ENCODE data around the gene THEMIS2. TPM values are rescaled to one million over a fixed set of nuclear protein-coding genes. Genes with fewer than 3 reads are reported as not detected.

Gene THEMIS2
- total RNA-seq, 1 donor from 2014 or later: 4.6 TPM

DNA sequence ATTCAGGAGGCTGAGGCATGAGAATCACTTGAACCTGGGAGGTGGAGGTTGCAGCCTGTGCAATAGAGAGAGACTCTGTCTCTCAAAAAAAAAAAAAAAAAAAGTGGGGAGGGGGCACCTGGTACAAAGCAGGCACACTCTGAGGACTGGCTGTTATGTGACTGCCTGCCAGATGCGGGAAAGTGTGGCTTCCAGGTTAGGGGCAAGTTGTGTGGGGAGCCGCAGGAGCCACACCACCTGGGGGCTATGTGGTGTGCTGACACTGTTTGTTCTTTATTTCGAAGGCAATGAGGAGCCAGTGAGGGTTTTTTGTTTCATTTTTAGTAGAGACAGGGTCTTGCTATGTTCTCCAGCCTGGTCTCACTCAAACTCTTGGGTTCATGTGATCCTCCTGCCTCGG is 5.7 kb downstream of the THEMIS2 start:
- Mint-ChIP-seq H3K36me3 (ENCODE audit: unreplicated experiment) (no peaks in the 10 kb centered on the region), H3K4me3 (ENCODE audit: unreplicated experiment) (no peak overlapping the region), H3K27ac (ENCODE audit: unreplicated experiment) (no peak overlapping the region), H3K4me1 (ENCODE audit: low read depth, unreplicated experiment) (peaks cover 10% of the 10 kb centered on the region), H3K27me3 (ENCODE audit: unreplicated experiment) (peaks cover 4% of the 10 kb centered on the region), H3K9me3 (ENCODE audit: unreplicated experiment) (peaks cover 3% of the 10 kb centered on the region)
- TF ChIP-seq CTCF (IDR thresholded peaks at IDR 0.05; ENCODE audit: partially characterized antibody, unreplicated experiment): no peak
- no peak for DNase-seq

GRCh38 chr1:27878787-27879335 is 6.5 kb downstream of the THEMIS2 start:
- Mint-ChIP-seq H3K36me3 (ENCODE audit: unreplicated experiment) (no peaks in the 10 kb centered on the region), H3K9me3 (ENCODE audit: unreplicated experiment) (peaks cover 1% of the 10 kb centered on the region), H3K4me3 (ENCODE audit: unreplicated experiment) (no peak overlapping the region), H3K27me3 (ENCODE audit: unreplicated experiment) (peaks cover 2% of the 10 kb centered on the region), H3K27ac (ENCODE audit: unreplicated experiment) (peak overlapping the region; percentile 69), H3K4me1 (ENCODE audit: low read depth, unreplicated experiment) (peaks cover 10% of the 10 kb centered on the region)
- no peak for DNase-seq
- TF ChIP-seq CTCF (IDR thresholded peaks at IDR 0.05; ENCODE audit: partially characterized antibody, unreplicated experiment): no peak

DNA sequence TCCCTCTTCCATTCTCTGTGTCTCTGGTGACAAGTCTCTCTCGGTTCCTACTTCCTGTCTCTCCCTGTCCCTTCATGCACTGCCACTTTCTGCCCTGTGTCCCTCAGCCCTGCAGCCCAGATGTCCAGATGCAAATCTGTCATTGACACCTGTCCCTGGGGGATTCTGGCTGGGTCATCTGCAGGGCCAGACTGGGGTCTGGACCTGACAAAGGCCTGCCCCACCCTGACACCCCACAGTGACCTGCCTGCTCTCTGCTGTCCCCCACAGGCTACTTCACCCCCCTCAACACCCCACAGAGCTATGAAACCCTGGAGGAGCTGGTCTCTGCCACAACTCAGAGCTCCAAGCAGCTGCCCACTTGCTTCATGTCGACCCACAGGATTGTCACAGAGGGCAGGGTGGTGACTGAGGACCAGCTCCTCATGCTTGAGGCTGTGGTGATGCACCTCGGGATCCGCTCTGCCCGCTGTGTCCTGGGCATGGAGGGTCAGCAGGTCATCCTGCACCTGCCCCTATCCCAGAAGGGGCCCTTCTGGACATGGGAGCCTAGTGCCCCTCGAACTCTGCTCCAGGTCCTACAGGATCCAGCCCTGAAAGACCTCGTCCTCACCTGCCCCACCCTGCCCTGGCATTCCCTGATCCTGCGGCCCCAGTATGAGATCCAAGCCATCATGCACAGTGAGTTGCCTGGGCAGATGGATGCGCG is 7.2 kb downstream of the THEMIS2 start:
- no peaks in the 10 kb centered on the region for H3K36me3 Mint-ChIP-seq (ENCODE audit: unreplicated experiment)
- peaks cover 4% of the 10 kb centered on the region for H3K27me3 Mint-ChIP-seq (ENCODE audit: unreplicated experiment)
- no peak overlapping the region for H3K4me3 Mint-ChIP-seq (ENCODE audit: unreplicated experiment)
- H3K27ac Mint-ChIP-seq (ENCODE audit: unreplicated experiment): peak overlapping the region; percentile 69
- no peak for DNase-seq
- peaks cover 1% of the 10 kb centered on the region for H3K9me3 Mint-ChIP-seq (ENCODE audit: unreplicated experiment)
- peaks cover 10% of the 10 kb centered on the region for H3K4me1 Mint-ChIP-seq (ENCODE audit: low read depth, unreplicated experiment)
- TF ChIP-seq CTCF (IDR thresholded peaks at IDR 0.05; ENCODE audit: partially characterized antibody, unreplicated experiment): no peak

GRCh38 chr1:27882543-27882903 is 10.2 kb downstream of the THEMIS2 start:
- DNase-seq: no peak
- Mint-ChIP-seq H3K27ac (ENCODE audit: unreplicated experiment) (no peak overlapping the region), H3K4me3 (ENCODE audit: unreplicated experiment) (no peak overlapping the region), H3K4me1 (ENCODE audit: low read depth, unreplicated experiment) (peaks cover 10% of the 10 kb centered on the region), H3K27me3 (ENCODE audit: unreplicated experiment) (peaks cover 4% of the 10 kb centered on the region), H3K9me3 (ENCODE audit: unreplicated experiment) (peaks cover 1% of the 10 kb centered on the region), H3K36me3 (ENCODE audit: unreplicated experiment) (no peaks in the 10 kb centered on the region)
- no peak for TF ChIP-seq CTCF (IDR thresholded peaks at IDR 0.05; ENCODE audit: partially characterized antibody, unreplicated experiment)

- no peak for DNase-seq
- Mint-ChIP-seq H3K9me3 (ENCODE audit: unreplicated experiment) (peaks cover 1% of the 10 kb centered on the region), H3K36me3 (ENCODE audit: unreplicated experiment) (no peaks in the 10 kb centered on the region), H3K4me3 (ENCODE audit: unreplicated experiment) (no peak overlapping the region), H3K27ac (ENCODE audit: unreplicated experiment) (no peak overlapping the region), H3K4me1 (ENCODE audit: low read depth, unreplicated experiment) (peaks cover 10% of the 10 kb centered on the region), H3K27me3 (ENCODE audit: unreplicated experiment) (peaks cover 4% of the 10 kb centered on the region)
- TF ChIP-seq CTCF (IDR thresholded peaks at IDR 0.05; ENCODE audit: partially characterized antibody, unreplicated experiment): no peak
Observed at GRCh38 chr1:27883536-27883935, 11.2 kb downstream of the THEMIS2 start.

Measured in glutamatergic neuron (in vitro differentiated cells).